ENCODE results near the gene PARP8.

Gene PARP8

DNA sequence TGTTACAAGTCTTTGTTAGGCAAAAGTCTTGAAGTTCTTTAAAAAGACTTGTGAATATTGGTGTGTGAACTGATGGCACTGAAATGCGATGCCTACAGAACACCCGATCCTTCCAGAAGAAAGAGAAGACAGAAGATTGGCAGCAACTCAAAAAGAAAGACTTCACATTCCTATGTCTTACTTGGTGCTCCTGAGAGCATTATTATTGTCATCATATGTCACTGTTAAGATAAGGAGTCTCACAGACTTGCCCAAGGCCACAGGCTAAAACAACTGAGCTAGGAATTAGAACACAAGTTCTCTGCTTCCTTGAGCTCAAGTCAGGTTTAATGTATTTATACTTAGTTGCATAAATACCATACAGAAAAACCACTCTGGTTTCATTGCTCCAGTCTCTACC, 198.0 kb downstream of the PARP8 start:
- Histone ChIP-seq H3K4me2 (ENCODE audit: low read length) (no peak overlapping the region), H2AFZ (ENCODE audit: low read length) (no peak overlapping the region), H3K27me3 (ENCODE audit: insufficient read depth, low read length) (no peaks in the 10 kb centered on the region), H3K4me3 (ENCODE audit: low read depth, low read length, poor library complexity, severe bottlenecking) (no peak overlapping the region), H3K9me3 (ENCODE audit: low read length) (no peaks in the 10 kb centered on the region; the same call in 1 of the 2 replicates), H3K27ac (ENCODE audit: low read depth, low read length, poor library complexity, severe bottlenecking) (no peak overlapping the region), H3K79me2 (ENCODE audit: insufficient read depth, low read length) (no peaks in the 10 kb centered on the region), H4K20me1 (ENCODE audit: insufficient read depth, low read length) (no peaks in the 10 kb centered on the region), H3K36me3 (ENCODE audit: insufficient read depth, low read length) (no peaks in the 10 kb centered on the region), H3K4me1 (ENCODE audit: insufficient read depth, low read length, severe bottlenecking) (no peaks in the 10 kb centered on the region), H3F3A (ENCODE audit: insufficient read depth, low read length) (no peaks in the 10 kb centered on the region), H3K9me2 (ENCODE audit: low read depth, low read length) (no peaks in the 10 kb centered on the region), H3K9ac (ENCODE audit: low read length) (no peak overlapping the region)
- TF ChIP-seq, protein P1, sequence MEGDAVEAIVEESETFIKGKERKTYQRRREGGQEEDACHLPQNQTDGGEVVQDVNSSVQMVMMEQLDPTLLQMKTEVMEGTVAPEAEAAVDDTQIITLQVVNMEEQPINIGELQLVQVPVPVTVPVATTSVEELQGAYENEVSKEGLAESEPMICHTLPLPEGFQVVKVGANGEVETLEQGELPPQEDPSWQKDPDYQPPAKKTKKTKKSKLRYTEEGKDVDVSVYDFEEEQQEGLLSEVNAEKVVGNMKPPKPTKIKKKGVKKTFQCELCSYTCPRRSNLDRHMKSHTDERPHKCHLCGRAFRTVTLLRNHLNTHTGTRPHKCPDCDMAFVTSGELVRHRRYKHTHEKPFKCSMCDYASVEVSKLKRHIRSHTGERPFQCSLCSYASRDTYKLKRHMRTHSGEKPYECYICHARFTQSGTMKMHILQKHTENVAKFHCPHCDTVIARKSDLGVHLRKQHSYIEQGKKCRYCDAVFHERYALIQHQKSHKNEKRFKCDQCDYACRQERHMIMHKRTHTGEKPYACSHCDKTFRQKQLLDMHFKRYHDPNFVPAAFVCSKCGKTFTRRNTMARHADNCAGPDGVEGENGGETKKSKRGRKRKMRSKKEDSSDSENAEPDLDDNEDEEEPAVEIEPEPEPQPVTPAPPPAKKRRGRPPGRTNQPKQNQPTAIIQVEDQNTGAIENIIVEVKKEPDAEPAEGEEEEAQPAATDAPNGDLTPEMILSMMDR (IDR thresholded peaks at IDR 0.05; ENCODE audit: low read length) = no peak

- H3K36me3 ChIP-seq (ENCODE audit: insufficient read depth, low read length) = no peaks in the 10 kb centered on the region
- no peak overlapping the region for H3K4me2 ChIP-seq (ENCODE audit: low read length)
- H3F3A ChIP-seq (ENCODE audit: insufficient read depth, low read length) = no peaks in the 10 kb centered on the region
- H3K9me3 ChIP-seq (ENCODE audit: low read length) = no peaks in the 10 kb centered on the region
- H3K27me3 ChIP-seq (ENCODE audit: insufficient read depth, low read length) = no peaks in the 10 kb centered on the region
- H3K27ac ChIP-seq (ENCODE audit: low read depth, low read length, poor library complexity, severe bottlenecking) = no peak overlapping the region
- no peaks in the 10 kb centered on the region for H3K9me2 ChIP-seq (ENCODE audit: low read depth, low read length)
- H3K4me3 ChIP-seq (ENCODE audit: low read depth, low read length, poor library complexity, severe bottlenecking) = no peak overlapping the region
- no peaks in the 10 kb centered on the region for H3K4me1 ChIP-seq (ENCODE audit: insufficient read depth, low read length, severe bottlenecking)
- H2AFZ ChIP-seq (ENCODE audit: low read length) = no peak overlapping the region
- H3K79me2 ChIP-seq (ENCODE audit: insufficient read depth, low read length) = no peaks in the 10 kb centered on the region
- no peak for TF ChIP-seq EZH2 (IDR thresholded peaks at IDR 0.05; ENCODE audit: borderline replicate concordance, low read length)
- TF ChIP-seq, protein P1 (IDR thresholded peaks at IDR 0.05; ENCODE audit: low read length) = no peak
- no peaks in the 10 kb centered on the region for H4K20me1 ChIP-seq (ENCODE audit: insufficient read depth, low read length)
- H3K9ac ChIP-seq (ENCODE audit: low read length) = no peak overlapping the region
Observed at GRCh38 chr5:50866415-50866814, 200.0 kb downstream of the PARP8 start.

GRCh38 chr5:50867140-50867539, 200.7 kb downstream of the PARP8 start:
- Histone ChIP-seq H3K27ac (ENCODE audit: low read depth, low read length, poor library complexity, severe bottlenecking) (no peak overlapping the region), H3K4me1 (ENCODE audit: insufficient read depth, low read length, severe bottlenecking) (no peaks in the 10 kb centered on the region), H3K36me3 (ENCODE audit: insufficient read depth, low read length) (no peaks in the 10 kb centered on the region), H3K27me3 (ENCODE audit: insufficient read depth, low read length) (no peaks in the 10 kb centered on the region), H3K4me2 (ENCODE audit: low read length) (no peak overlapping the region), H4K20me1 (ENCODE audit: insufficient read depth, low read length) (no peaks in the 10 kb centered on the region), H3K4me3 (ENCODE audit: low read depth, low read length, poor library complexity, severe bottlenecking) (no peak overlapping the region), H3K79me2 (ENCODE audit: insufficient read depth, low read length) (no peaks in the 10 kb centered on the region), H3K9me3 (ENCODE audit: low read length) (no peaks in the 10 kb centered on the region), H2AFZ (ENCODE audit: low read length) (no peak overlapping the region), H3K9ac (ENCODE audit: low read length) (no peak overlapping the region), H3K9me2 (ENCODE audit: low read depth, low read length) (no peaks in the 10 kb centered on the region), H3F3A (ENCODE audit: insufficient read depth, low read length) (no peaks in the 10 kb centered on the region)
- TF ChIP-seq, protein P1 (IDR thresholded peaks at IDR 0.05; ENCODE audit: low read length) = no peak
- no peak for TF ChIP-seq EZH2 (IDR thresholded peaks at IDR 0.05; ENCODE audit: borderline replicate concordance, low read length)
